Measurements from ENCODE around the gene TOR2A.

TOR2A gene

DNA sequence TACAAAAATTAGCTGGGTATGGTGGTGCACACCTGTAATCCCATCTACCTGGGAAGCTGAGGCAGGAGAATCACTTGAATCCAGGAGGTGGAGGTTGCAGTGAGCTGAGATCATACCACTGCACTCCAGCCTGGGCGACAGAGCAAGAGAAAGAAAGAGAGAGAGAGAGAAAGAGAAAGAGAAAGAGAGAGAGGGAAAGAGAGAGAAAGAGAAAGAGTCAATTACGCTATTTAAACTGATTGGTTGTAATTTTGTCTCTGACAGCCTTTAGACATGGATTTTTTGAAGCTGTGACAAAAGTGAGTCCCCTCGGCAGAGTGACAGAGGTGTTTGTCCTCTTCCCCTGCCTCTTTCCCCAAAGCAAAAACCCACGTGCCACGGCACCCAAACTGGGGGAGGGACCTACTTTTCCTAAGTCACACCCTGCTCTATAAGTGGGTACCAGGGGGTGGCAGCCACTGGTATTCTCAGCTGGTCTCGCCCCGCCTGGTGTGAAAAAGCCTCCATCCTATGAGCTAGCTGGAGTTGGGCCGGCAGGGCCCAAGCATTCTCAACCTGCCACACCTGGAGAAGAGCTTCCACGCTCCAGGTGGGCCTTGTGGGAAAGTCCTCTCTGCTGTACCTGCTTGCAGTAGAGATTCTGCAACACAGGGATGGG, 31.7 kb downstream of the TOR2A start:
- Histone ChIP-seq H3K27me3 (ENCODE audit: insufficient read depth, low read length) (no peaks in the 10 kb centered on the region), H3K9ac (ENCODE audit: low read depth, low read length) (no peak overlapping the region), H3K9me3 (ENCODE audit: insufficient read depth, low read depth, low read length) (no peaks in the 10 kb centered on the region), H3K4me1 (ENCODE audit: insufficient read depth, low read length) (peaks cover 3% of the 10 kb centered on the region; the same call in 1 of the 2 replicates), H3K27ac (ENCODE audit: low read length) (no peak overlapping the region), H3K36me3 (ENCODE audit: insufficient read depth, low read depth, low read length) (no peaks in the 10 kb centered on the region), H3K4me3 (ENCODE audit: low read length) (no peak overlapping the region)

DNA sequence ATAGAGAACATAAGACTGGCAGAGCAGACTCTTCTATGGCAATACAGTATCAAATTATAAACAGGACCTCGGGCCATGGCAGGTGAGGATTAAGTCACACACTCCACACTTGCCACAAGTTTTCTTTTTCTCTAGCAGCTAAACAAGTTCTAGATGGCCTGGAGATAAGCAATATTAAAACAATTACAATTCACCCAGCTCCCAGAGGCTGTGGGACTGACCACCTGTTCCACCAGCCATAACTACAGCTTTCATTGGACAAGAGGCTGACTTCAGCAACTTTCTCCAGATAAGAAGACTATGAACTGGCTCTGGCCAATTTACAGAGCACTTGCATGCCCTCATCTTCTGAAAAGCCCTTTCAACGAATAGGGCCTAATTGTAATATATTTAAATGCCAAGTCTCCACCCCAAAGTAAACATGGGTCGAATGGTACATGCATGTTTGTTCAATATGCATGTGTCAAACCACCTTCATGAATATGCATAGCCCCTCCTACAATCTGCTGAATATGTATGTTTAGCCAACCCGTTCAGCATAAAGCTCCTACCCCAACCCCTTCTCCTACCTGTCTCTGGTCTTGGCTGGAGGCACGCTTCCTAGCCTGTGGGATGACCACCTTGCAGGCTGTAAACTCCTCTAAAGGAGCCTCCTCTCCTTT, 34.4 kb downstream of the TOR2A start:
- Histone ChIP-seq H3K9me3 (ENCODE audit: insufficient read depth, low read depth, low read length) (no peaks in the 10 kb centered on the region), H3K9ac (ENCODE audit: low read depth, low read length) (no peak overlapping the region), H3K4me1 (ENCODE audit: insufficient read depth, low read length) (peaks cover 3% of the 10 kb centered on the region; the same call in 1 of the 2 replicates), H3K36me3 (ENCODE audit: insufficient read depth, low read depth, low read length) (no peaks in the 10 kb centered on the region), H3K27me3 (ENCODE audit: insufficient read depth, low read length) (no peaks in the 10 kb centered on the region), H3K27ac (ENCODE audit: low read length) (no peak overlapping the region), H3K4me3 (ENCODE audit: low read length) (no peak overlapping the region)

DNA sequence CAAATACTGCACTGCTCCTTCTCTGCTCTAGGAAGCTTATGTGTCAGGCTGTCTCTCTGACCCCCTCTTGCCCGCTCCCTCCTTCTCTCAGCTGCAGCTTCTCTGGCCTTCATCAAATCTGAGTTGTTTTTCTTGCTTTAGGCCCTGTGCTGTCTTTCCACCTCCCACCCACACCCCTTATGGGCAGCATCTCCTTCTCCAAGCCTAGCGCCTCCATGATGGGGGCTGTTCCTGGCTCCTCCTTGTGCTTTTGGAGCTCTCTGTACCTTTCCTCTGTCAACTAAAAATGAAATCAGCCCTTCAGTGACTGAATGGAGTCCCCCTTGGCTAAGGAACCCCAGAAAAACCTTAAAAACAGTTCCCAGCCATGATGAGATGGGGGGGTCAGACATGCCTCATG, 35.0 kb downstream of the TOR2A start:
- Histone ChIP-seq H3K27ac (ENCODE audit: low read length) (no peak overlapping the region), H3K36me3 (ENCODE audit: insufficient read depth, low read depth, low read length) (no peaks in the 10 kb centered on the region), H3K9me3 (ENCODE audit: insufficient read depth, low read depth, low read length) (no peaks in the 10 kb centered on the region), H3K9ac (ENCODE audit: low read depth, low read length) (no peak overlapping the region), H3K4me3 (ENCODE audit: low read length) (no peak overlapping the region), H3K27me3 (ENCODE audit: insufficient read depth, low read length) (no peaks in the 10 kb centered on the region), H3K4me1 (ENCODE audit: insufficient read depth, low read length) (peaks cover 3% of the 10 kb centered on the region; the same call in 1 of the 2 replicates)

DNA sequence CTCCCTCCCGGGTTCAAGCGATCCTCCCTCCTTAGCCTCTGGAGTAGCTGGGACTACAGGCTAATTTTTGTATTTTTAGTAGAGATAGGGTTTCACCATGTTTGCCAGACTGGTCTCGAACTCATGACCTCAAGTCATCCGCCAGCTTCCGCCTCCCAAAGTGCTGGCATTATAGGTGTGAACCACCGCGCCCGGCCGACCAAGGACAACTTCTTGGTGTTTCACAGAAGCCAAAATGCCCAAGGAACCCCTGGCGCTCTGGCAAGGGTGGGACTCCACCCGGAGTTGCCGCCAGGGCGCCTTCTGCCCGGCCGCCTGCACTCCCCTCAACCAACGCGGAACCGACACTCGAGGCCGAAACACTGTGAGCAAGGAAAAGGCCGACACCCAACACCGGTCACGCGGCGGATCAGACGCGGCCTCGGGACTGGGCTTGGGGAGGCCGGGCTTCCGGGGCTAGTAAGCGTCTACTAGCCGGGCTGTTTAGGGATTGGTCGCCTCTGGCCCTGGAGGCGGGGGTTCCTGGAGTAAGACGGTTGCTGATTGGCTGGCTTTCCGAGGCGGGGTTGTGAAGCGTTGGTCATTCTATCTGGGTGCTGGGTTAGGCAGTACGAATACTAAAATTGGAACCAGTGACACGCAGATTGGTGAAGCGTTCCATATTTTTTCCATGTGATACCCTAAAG, 36.0 kb downstream of the TOR2A start:
- H3K9ac ChIP-seq (ENCODE audit: low read depth, low read length) = peak overlapping the region; percentile 54; the same call in 1 of the 2 replicates
- H3K9me3 ChIP-seq (ENCODE audit: insufficient read depth, low read depth, low read length) = no peaks in the 10 kb centered on the region
- H3K27ac ChIP-seq (ENCODE audit: low read length) = no peak overlapping the region
- no peaks in the 10 kb centered on the region for H3K36me3 ChIP-seq (ENCODE audit: insufficient read depth, low read depth, low read length)
- H3K4me1 ChIP-seq (ENCODE audit: insufficient read depth, low read length) = peaks cover 3% of the 10 kb centered on the region; the same call in 1 of the 2 replicates
- no peaks in the 10 kb centered on the region for H3K27me3 ChIP-seq (ENCODE audit: insufficient read depth, low read length)
- peak overlapping the region; percentile 65; the same call in 1 of the 2 replicates for H3K4me3 ChIP-seq (ENCODE audit: low read length)

DNA sequence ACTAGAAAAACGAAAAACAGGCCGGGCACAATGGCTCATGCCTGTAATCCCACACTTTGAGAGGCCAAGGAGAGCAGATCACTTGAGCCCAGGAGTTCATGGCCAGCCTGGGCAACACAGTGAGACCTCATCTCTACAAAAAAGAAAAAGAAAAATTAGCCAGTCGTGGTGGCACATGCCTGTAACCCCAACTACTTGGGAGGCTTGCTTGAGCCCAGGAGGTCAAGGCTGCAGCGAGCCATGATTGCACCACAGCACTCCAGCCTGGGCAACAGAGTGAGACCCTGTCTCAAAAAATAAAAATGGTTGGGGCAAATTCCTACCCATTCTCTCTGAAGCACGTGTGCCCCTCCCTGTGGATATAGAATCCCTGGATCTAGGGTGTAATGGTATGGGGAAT, 36.7 kb downstream of the TOR2A start:
- no peak overlapping the region for H3K4me3 ChIP-seq (ENCODE audit: low read length)
- H3K4me1 ChIP-seq (ENCODE audit: insufficient read depth, low read length) = peaks cover 3% of the 10 kb centered on the region; the same call in 1 of the 2 replicates
- H3K27ac ChIP-seq (ENCODE audit: low read length) = no peak overlapping the region
- H3K36me3 ChIP-seq (ENCODE audit: insufficient read depth, low read depth, low read length) = no peaks in the 10 kb centered on the region
- no peaks in the 10 kb centered on the region for H3K9me3 ChIP-seq (ENCODE audit: insufficient read depth, low read depth, low read length)
- no peak overlapping the region for H3K9ac ChIP-seq (ENCODE audit: low read depth, low read length)
- no peaks in the 10 kb centered on the region for H3K27me3 ChIP-seq (ENCODE audit: insufficient read depth, low read length)

DNA sequence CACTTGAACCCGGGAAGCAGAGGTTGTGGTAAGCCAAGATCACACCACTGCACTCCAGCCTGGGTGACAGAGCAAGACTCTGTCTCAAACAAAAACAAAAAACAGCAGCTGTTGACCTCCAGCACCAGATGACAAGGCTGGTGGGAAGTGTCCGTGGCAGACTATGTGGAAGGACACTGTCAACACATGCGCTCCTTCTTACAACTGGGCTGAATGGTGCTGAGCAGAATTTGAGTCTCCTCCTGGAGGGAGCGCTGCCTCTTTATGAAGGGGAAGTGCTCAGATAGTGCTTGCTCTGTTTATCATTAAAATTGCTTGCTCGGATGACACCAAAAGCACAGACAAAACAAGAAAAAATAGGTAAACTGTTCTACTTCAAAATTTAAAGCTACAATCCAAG, 37.5 kb downstream of the TOR2A start:
- Histone ChIP-seq H3K9ac (ENCODE audit: low read depth, low read length) (no peak overlapping the region), H3K9me3 (ENCODE audit: insufficient read depth, low read depth, low read length) (no peaks in the 10 kb centered on the region), H3K36me3 (ENCODE audit: insufficient read depth, low read depth, low read length) (no peaks in the 10 kb centered on the region), H3K27ac (ENCODE audit: low read length) (no peak overlapping the region), H3K4me1 (ENCODE audit: insufficient read depth, low read length) (peaks cover 3% of the 10 kb centered on the region; the same call in 1 of the 2 replicates), H3K4me3 (ENCODE audit: low read length) (no peak overlapping the region), H3K27me3 (ENCODE audit: insufficient read depth, low read length) (no peaks in the 10 kb centered on the region)

DNA sequence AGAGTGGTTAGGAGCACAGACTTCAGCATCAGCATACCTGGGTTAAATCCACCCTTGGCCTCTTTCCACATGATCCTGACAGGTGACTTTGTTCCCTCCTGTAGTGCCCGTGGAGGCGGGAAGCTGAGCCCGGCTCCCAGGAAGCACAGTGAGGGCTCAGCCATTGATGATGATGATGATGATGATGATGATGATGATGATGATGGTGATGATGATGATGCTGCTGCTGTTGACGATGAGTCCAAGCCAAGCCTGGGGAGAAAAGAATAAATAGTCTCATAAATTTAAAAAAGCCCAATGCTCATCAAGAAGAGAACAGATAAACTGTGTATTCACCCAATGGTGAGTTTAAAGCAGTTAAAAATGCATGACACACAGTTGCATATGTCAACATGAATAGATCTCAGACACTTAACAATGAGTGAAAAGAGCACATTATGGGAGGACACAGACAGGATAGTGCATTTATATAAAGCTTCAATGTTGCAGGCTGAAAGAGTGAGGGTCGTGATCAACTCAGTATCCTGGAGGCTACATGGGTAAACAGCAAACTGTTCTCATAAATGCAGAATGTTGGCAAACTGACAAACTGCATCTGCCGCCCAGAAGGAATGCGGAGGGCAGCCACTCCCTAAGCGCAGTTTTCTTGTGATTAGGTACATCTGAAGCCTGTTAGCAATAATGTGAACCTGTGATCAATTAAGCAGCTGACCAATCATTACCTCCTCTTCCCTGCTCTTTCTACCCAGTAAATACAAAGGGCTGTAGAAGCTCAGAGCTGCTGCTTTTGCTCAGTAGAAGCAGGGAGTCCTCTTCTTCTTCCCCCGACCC, 40.0 kb downstream of the TOR2A start:
- Histone ChIP-seq H3K9ac (ENCODE audit: low read depth, low read length) (no peak overlapping the region), H3K4me1 (ENCODE audit: insufficient read depth, low read length) (peaks cover 3% of the 10 kb centered on the region; the same call in 1 of the 2 replicates), H3K36me3 (ENCODE audit: insufficient read depth, low read depth, low read length) (peaks cover 8% of the 10 kb centered on the region; the same call in 1 of the 2 replicates), H3K4me3 (ENCODE audit: low read length) (no peak overlapping the region), H3K9me3 (ENCODE audit: insufficient read depth, low read depth, low read length) (no peaks in the 10 kb centered on the region), H3K27me3 (ENCODE audit: insufficient read depth, low read length) (no peaks in the 10 kb centered on the region), H3K27ac (ENCODE audit: low read length) (no peak overlapping the region)

DNA sequence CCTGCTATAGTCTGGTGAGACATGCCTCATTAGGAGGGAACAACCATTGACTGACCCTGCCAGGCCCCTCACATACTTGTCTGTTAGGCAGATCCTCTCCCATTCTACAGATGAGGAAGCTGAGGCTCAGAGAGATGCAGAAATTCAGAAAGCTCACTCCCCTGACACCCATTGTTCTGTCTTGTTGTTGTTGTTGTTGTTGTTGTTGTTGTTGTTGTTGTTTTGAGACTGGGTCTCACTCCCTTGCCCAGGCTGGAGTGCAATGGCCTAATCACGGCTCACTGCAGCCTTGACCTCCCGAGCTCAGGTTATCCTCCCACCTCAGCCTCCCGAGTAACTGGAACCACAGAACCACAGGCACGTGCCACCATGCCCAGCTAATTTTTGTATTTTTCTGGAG, 41.4 kb downstream of the TOR2A start:
- Histone ChIP-seq H3K36me3 (ENCODE audit: insufficient read depth, low read depth, low read length) (peaks cover 20% of the 10 kb centered on the region; the same call in 1 of the 2 replicates), H3K4me3 (ENCODE audit: low read length) (no peak overlapping the region), H3K27me3 (ENCODE audit: insufficient read depth, low read length) (no peaks in the 10 kb centered on the region), H3K27ac (ENCODE audit: low read length) (no peak overlapping the region), H3K9ac (ENCODE audit: low read depth, low read length) (no peak overlapping the region), H3K9me3 (ENCODE audit: insufficient read depth, low read depth, low read length) (no peaks in the 10 kb centered on the region), H3K4me1 (ENCODE audit: insufficient read depth, low read length) (no peaks in the 10 kb centered on the region)

DNA sequence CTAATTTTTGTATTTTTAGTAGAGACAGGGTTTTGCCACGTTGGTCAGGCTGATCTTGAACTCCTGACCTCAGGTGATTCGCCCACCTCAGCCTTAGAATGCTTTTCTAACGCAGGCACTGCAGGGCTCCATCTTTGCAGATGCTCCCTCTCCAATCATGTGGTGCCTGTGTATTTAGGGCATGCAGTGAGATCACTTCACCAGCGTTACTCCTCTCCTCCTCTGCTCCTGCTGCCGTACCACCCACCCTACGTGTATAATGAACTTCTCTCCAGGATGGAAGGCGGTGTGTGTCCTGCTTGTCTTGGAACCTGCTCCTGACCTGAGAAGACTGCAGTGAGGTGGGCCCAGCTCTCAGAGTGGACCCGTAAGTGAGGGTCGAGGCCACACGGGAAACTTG, 42.0 kb downstream of the TOR2A start:
- H3K9ac ChIP-seq (ENCODE audit: low read depth, low read length) = no peak overlapping the region
- H3K4me3 ChIP-seq (ENCODE audit: low read length) = no peak overlapping the region
- H3K27me3 ChIP-seq (ENCODE audit: insufficient read depth, low read length) = no peaks in the 10 kb centered on the region
- H3K4me1 ChIP-seq (ENCODE audit: insufficient read depth, low read length) = no peaks in the 10 kb centered on the region
- H3K36me3 ChIP-seq (ENCODE audit: insufficient read depth, low read depth, low read length) = peaks cover 25% of the 10 kb centered on the region
- no peak overlapping the region for H3K27ac ChIP-seq (ENCODE audit: low read length)
- H3K9me3 ChIP-seq (ENCODE audit: insufficient read depth, low read depth, low read length) = no peaks in the 10 kb centered on the region

DNA sequence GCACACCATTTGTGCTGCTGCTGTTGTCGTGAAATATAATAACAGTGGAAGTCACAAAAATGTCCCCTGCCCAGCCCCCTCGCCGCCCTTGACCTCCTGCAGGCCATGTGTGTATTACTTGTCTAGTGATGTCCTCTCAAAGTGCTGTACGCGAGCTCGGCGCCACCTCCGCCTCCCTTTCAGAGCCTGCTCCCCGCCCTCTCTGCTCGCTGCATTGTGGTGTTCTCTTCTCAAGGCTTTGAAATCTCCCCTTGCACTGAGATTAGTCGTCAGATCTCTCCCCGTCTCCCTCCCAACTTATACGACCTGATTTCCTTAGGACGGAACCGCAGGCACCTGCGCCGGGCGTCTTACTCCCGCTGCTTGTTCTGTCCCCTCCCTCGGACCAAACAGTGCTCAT, 43.0 kb downstream of the TOR2A start:
- Histone ChIP-seq H3K9me3 (ENCODE audit: insufficient read depth, low read depth, low read length) (no peaks in the 10 kb centered on the region), H3K4me1 (ENCODE audit: insufficient read depth, low read length) (no peaks in the 10 kb centered on the region)

DNA sequence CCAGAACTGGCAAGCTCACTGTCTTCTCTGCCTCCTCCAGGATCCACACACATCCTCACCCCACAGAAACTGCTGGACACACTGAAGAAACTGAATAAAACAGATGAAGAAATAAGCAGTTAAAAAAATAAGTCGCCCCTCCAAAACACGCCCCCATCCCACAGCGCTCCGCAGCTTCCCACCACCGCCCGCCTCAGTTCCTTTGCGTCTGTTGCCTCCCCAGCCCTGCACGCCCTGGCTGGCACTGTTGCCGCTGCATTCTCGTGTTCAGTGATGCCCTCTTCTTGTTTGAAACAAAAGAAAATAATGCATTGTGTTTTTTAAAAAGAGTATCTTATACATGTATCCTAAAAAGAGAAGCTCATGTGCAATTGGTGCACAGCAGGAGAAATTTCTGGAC, 44.4 kb downstream of the TOR2A start:
- peaks cover 39% of the 10 kb centered on the region for H3K36me3 ChIP-seq (ENCODE audit: insufficient read depth, low read depth, low read length)
- no peak overlapping the region for H3K27ac ChIP-seq (ENCODE audit: low read length)

More for the DNA sequence above, 43.0 kb downstream of the TOR2A start:
- no peak overlapping the region for H3K4me3 ChIP-seq (ENCODE audit: low read length)
- H3K27me3 ChIP-seq (ENCODE audit: insufficient read depth, low read length) = no peaks in the 10 kb centered on the region
- H3K36me3 ChIP-seq (ENCODE audit: insufficient read depth, low read depth, low read length) = peaks cover 29% of the 10 kb centered on the region
- no peak overlapping the region for H3K9ac ChIP-seq (ENCODE audit: low read depth, low read length)
- H3K27ac ChIP-seq (ENCODE audit: low read length) = no peak overlapping the region

More for the DNA sequence above, 44.4 kb downstream of the TOR2A start:
- Histone ChIP-seq H3K4me3 (ENCODE audit: low read length) (no peak overlapping the region), H3K9ac (ENCODE audit: low read depth, low read length) (no peak overlapping the region), H3K9me3 (ENCODE audit: insufficient read depth, low read depth, low read length) (no peaks in the 10 kb centered on the region), H3K4me1 (ENCODE audit: insufficient read depth, low read length) (no peaks in the 10 kb centered on the region), H3K27me3 (ENCODE audit: insufficient read depth, low read length) (no peaks in the 10 kb centered on the region)

Data from iPS-20b (cell line).